Muscle of leg (tissue), 11 donors: ENCODE data around the gene FUCA1. TPM values are rescaled to one million over a fixed set of nuclear protein-coding genes. Genes with fewer than 3 reads are reported as not detected.

Experiments
- DNase-seq: peaks from one replicate; pipeline ENCODE4 v3.0.0; 2013
- H3K27ac ChIP-seq: one replicate; pipeline ENCODE4 v1.5.1; 2013; ENCODE audit warnings: mild to moderate bottlenecking, low read length, control low read depth
- H3K27me3 ChIP-seq: one replicate; pipeline ENCODE4 v1.6.1; 2013; ENCODE audit warnings: low read length; ENCODE audit not compliant: control insufficient read depth, insufficient read depth
- H3K36me3 ChIP-seq: one replicate; pipeline ENCODE4 v1.6.1; 2013; ENCODE audit warnings: low read length; ENCODE audit not compliant: control insufficient read depth, insufficient read depth
- H3K4me1 ChIP-seq: one replicate; pipeline ENCODE4 v1.6.1; 2013; ENCODE audit warnings: low read length; ENCODE audit not compliant: control insufficient read depth, insufficient read depth
- H3K4me3 ChIP-seq: one replicate; pipeline ENCODE4 v1.5.1; 2013; ENCODE audit warnings: low read length, control low read depth
- H3K9me3 ChIP-seq: replicated peaks from 2 replicates; pipeline ENCODE4 v1.6.1; 2013; ENCODE audit warnings: low read depth, low read length; ENCODE audit not compliant: control insufficient read depth
- WGBS: methylation state at CpG from one replicate; pipeline ENCODE4 v1.1.5; 2013; ENCODE audit warnings: missing lambda C conversion rate; ENCODE audit not compliant: insufficient coverage; 5-methylcytosine and 5-hydroxymethylcytosine counted together
- polyA plus RNA-seq, 8 donors: library from polyadenylated mRNA; unstranded; fragments of 120-200 nt; gene quantifications; one replicate each; pipeline versions ENCODE4 v1.2.1 to v1.2.3, GENCODE V29; 2013; ENCODE audit warnings: inconsistent platforms in 1 of 8, low replicate concordance in 1 of 8; ENCODE audit not compliant: insufficient read length in 8 of 8, insufficient read depth in 1 of 8
- total RNA-seq: library from RNA; stranded (reverse); fragments of 120-200 nt; gene quantifications from one replicate; pipeline ENCODE4 v1.2.4, GENCODE V29; 2013

Gene FUCA1
- total and polyA plus RNA-seq, 9 donors = 12.7 to 20.4 (median 13.7) TPM

DNA sequence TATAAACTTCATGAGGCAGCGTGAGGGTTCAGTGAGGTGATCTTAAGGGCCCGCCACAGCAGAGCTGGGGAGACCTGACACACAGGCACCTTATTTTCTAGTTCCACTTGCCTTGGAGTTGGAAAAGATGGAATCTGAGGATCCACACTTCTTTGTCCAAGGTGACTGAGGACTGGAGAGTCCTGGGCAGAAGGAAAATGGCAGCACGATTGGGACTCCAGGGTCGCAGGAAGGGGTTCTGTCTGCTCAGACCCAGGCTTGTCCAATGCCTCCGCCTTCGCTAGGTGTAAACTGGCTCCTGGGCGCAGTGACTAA lies 68.9 kb downstream of the FUCA1 start:
- H3K4me3 ChIP-seq = peak overlapping the region; percentile 89
- DNase-seq = no peak
- 82% methylated on average over 4 of the region's 7 CpGs for WGBS

GRCh38 chr1:23798662-23799142 lies 69.4 kb downstream of the FUCA1 start:
- peak; percentile 17 for DNase-seq
- no peaks in the 10 kb centered on the region for H3K9me3 ChIP-seq
- H3K36me3 ChIP-seq = peaks cover 49% of the 10 kb centered on the region
- no peak overlapping the region for H3K27ac ChIP-seq
- H3K27me3 ChIP-seq = no peaks in the 10 kb centered on the region
- peaks cover 29% of the 10 kb centered on the region for H3K4me1 ChIP-seq
- 87% methylated on average over 11 of the region's 12 CpGs for WGBS
- H3K4me3 ChIP-seq = no peak overlapping the region

More for the DNA sequence above, 68.9 kb downstream of the FUCA1 start:
- Histone ChIP-seq H3K9me3 (no peaks in the 10 kb centered on the region), H3K36me3 (peaks cover 51% of the 10 kb centered on the region), H3K4me1 (peaks cover 27% of the 10 kb centered on the region), H3K27me3 (no peaks in the 10 kb centered on the region), H3K27ac (no peak overlapping the region)

- no peaks in the 10 kb centered on the region for H3K27me3 ChIP-seq
- peaks cover 55% of the 10 kb centered on the region for H3K36me3 ChIP-seq
- WGBS = 80% methylated on average over 15 of the region's 20 CpGs
- no peak overlapping the region for H3K4me3 ChIP-seq
- peaks cover 38% of the 10 kb centered on the region for H3K4me1 ChIP-seq
- H3K9me3 ChIP-seq = no peaks in the 10 kb centered on the region
- DNase-seq = no peak
- no peak overlapping the region for H3K27ac ChIP-seq
These were observed 70.3 kb downstream of the FUCA1 start for GRCh38 chr1:23797478-23798448.

GRCh38 chr1:23796466-23797271 lies 71.4 kb downstream of the FUCA1 start:
- 72% methylated on average over 9 of the region's 17 CpGs for WGBS
- no peak overlapping the region for H3K27ac ChIP-seq
- H3K36me3 ChIP-seq = peaks cover 52% of the 10 kb centered on the region
- H3K4me3 ChIP-seq = no peak overlapping the region
- H3K27me3 ChIP-seq = no peaks in the 10 kb centered on the region
- no peaks in the 10 kb centered on the region for H3K9me3 ChIP-seq
- H3K4me1 ChIP-seq = peaks cover 48% of the 10 kb centered on the region
- peak; percentile 18 for DNase-seq

GRCh38 chr1:23795676-23796465 lies 72.2 kb downstream of the FUCA1 start:
- WGBS = 75% methylated on average over 16 of the region's 16 CpGs
- Histone ChIP-seq H3K9me3 (no peaks in the 10 kb centered on the region), H3K4me3 (no peak overlapping the region), H3K36me3 (peaks cover 52% of the 10 kb centered on the region), H3K27me3 (no peaks in the 10 kb centered on the region), H3K27ac (no peak overlapping the region), H3K4me1 (peaks cover 43% of the 10 kb centered on the region)
- DNase-seq = no peak

Other genes starting within 250 kb of the FUCA1 start
- 3,143 TPM for gene RPL11, start 176.5 kb downstream of the FUCA1 start, total RNA-seq
- 1,000 to 10,000 TPM; 2,763 to 3,658 (median 3,083) TPM for gene RPL11, start 176.5 kb downstream of the FUCA1 start, polyA plus RNA-seq
- gene ELOA, start 124.8 kb downstream of the FUCA1 start, total RNA-seq = 25.6 TPM
- gene ELOA, start 124.8 kb downstream of the FUCA1 start, polyA plus RNA-seq = 10 to 100 TPM; 21.5 to 32.0 (median 27.5) TPM
- 42.6 TPM for gene PITHD1, start 89.9 kb downstream of the FUCA1 start, total RNA-seq
- gene PITHD1, start 89.9 kb downstream of the FUCA1 start, polyA plus RNA-seq = 10 to 100 TPM; 33.4 to 44.5 (median 37.8) TPM
- gene LYPLA2, start 77.1 kb downstream of the FUCA1 start, total RNA-seq = 23.5 TPM
- 10 to 100 TPM; 35.0 to 42.9 (median 37.1) TPM for gene LYPLA2, start 77.1 kb downstream of the FUCA1 start, polyA plus RNA-seq
- 27.4 TPM for gene GALE, start 67.5 kb downstream of the FUCA1 start, total RNA-seq
- gene GALE, start 67.5 kb downstream of the FUCA1 start, polyA plus RNA-seq = 10 to 100 TPM; 19.5 to 27.8 (median 22.7) TPM
- 33.7 TPM for gene HMGCL, start 42.9 kb downstream of the FUCA1 start, total RNA-seq
- gene HMGCL, start 42.9 kb downstream of the FUCA1 start, polyA plus RNA-seq = 10 to 100 TPM; 21.3 to 29.6 (median 22.6) TPM
- under 0.01 TPM for gene CNR2, start 45.1 kb upstream of the FUCA1 start, total RNA-seq
- gene CNR2, start 45.1 kb upstream of the FUCA1 start, polyA plus RNA-seq = under 1 TPM in 7 of 8 donors, not detected in 1; 0.03 to 0.12 (median 0.05) TPM
- gene PNRC2, start 91.5 kb upstream of the FUCA1 start, total RNA-seq = 82.9 TPM
- 100 to 1,000 TPM in 7 of 8 donors, 10 to 100 TPM in 1; 98.3 to 131 (median 109) TPM for gene PNRC2, start 91.5 kb upstream of the FUCA1 start, polyA plus RNA-seq
- gene SRSF10, start 112.0 kb upstream of the FUCA1 start, total RNA-seq = 77.4 TPM
- gene SRSF10, start 112.0 kb upstream of the FUCA1 start, polyA plus RNA-seq = 100 to 1,000 TPM in 6 of 8 donors, 10 to 100 TPM in 2; 92.8 to 141 (median 111) TPM
- 302 TPM for gene MYOM3, start 243.8 kb upstream of the FUCA1 start, total RNA-seq
- 100 to 1,000 TPM; 255 to 555 (median 374) TPM for gene MYOM3, start 243.8 kb upstream of the FUCA1 start, polyA plus RNA-seq